ENCODE results near the gene RIMS1. TPM values are rescaled to one million over a fixed set of nuclear protein-coding genes. Genes with fewer than 3 reads are reported as not detected.

The RIMS1 gene
- total and polyA plus RNA-seq, 12 donors = 0.06 to 9.2 (median 1.5) TPM; not detected in 2

GRCh38 chr6:72374172-72374571 is 487.8 kb downstream of the RIMS1 start:
- WGBS, 4 donors = 88 to 93% (median 90%) methylated on average over 3 of the region's 3 CpGs

DNA sequence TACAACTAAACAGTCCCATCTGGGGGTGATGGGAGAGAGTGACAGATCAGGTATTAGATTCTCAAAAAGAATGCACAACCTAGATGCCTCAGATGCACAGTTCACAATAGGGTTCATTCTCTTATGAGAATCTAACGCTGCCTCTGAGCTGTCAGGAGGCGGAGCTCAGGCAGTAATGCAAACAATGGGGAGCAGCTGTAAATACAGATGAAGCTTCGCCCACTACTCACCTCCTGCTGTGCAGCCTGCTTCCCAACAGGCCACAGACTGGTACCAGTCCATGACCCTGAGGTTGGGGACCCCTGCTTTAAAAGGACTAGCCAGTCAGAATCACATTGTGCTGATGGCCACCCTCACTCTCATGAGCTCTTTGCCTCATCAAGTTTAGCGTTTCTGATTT is 488.5 kb downstream of the RIMS1 start:
- H3K4me1 ChIP-seq (replicated peaks in 1 of 2) = no peaks in the 10 kb centered on the region
- intact Hi-C loops (cut with DNase I) = no loop called here
- no peaks in the 10 kb centered on the region for H3K27me3 ChIP-seq
- no peaks in the 10 kb centered on the region for H3K36me3 ChIP-seq (replicated peaks in 1 of 2)
- no peak for DNase-seq
- H3K9me3 ChIP-seq (replicated peaks in 1 of 3) = no peaks in the 10 kb centered on the region
- H3K4me3 ChIP-seq = no peak overlapping the region
- H3K27ac ChIP-seq = no peak overlapping the region
- no peak for TF ChIP-seq POLR2A (IDR thresholded peaks at IDR 0.05)
- no peak for TF ChIP-seq CTCF (IDR thresholded peaks at IDR 0.05)
- WGBS, 4 donors = 48 to 65% (median 52%) methylated on average over 4 of the region's 4 CpGs

More at GRCh38 chr6:72374172-72374571, 487.8 kb downstream of the RIMS1 start:
- H3K4me3 ChIP-seq = no peak overlapping the region
- no peaks in the 10 kb centered on the region for H3K9me3 ChIP-seq (replicated peaks in 1 of 3)
- DNase-seq = no peak
- TF ChIP-seq POLR2A (IDR thresholded peaks at IDR 0.05) (no peak), CTCF (IDR thresholded peaks at IDR 0.05) (no peak)
- H3K27me3 ChIP-seq = no peaks in the 10 kb centered on the region
- H3K27ac ChIP-seq = no peak overlapping the region
- intact Hi-C loops (cut with DNase I) = no loop called here
- H3K36me3 ChIP-seq (replicated peaks in 1 of 2) = no peaks in the 10 kb centered on the region
- H3K4me1 ChIP-seq (replicated peaks in 1 of 2) = no peaks in the 10 kb centered on the region

GRCh38 chr6:72376736-72377135 is 490.4 kb downstream of the RIMS1 start:
- WGBS, 4 donors = 84 to 89% (median 87%) methylated on average over 2 of the region's 2 CpGs
- DNase-seq = no peak
- Histone ChIP-seq H3K4me3 (no peak overlapping the region), H3K27me3 (no peaks in the 10 kb centered on the region), H3K9me3 (replicated peaks in 1 of 3) (no peaks in the 10 kb centered on the region), H3K27ac (no peak overlapping the region), H3K4me1 (replicated peaks in 1 of 2) (no peaks in the 10 kb centered on the region), H3K36me3 (replicated peaks in 1 of 2) (no peaks in the 10 kb centered on the region)
- intact Hi-C loops (cut with DNase I) = no loop called here
- TF ChIP-seq CTCF (IDR thresholded peaks at IDR 0.05) (no peak), POLR2A (IDR thresholded peaks at IDR 0.05) (no peak)

DNA sequence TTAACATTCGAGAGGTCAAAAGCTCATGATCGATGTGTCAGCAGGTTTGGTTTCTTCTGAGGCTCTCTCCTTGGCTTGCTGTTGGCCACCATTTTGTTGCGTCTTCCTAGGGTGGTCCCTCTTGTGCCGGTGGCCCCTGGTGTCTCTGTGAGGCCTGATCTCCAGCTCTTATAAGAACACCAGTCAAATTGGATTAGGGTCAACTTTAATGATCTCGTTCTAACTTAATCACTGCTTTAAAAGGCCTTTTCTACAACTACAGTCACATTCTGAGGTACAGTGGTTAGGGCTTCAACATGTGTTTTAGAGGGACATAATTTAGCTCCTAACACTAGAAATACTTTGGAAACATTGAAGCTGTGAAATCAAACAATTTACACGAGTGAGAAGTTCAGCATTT is 494.7 kb downstream of the RIMS1 start:
- intact Hi-C loops (cut with DNase I) = no loop called here
- Histone ChIP-seq H3K36me3 (replicated peaks in 1 of 2) (no peaks in the 10 kb centered on the region), H3K9me3 (replicated peaks in 1 of 3) (no peaks in the 10 kb centered on the region), H3K4me1 (replicated peaks in 1 of 2) (no peaks in the 10 kb centered on the region), H3K27me3 (no peaks in the 10 kb centered on the region), H3K4me3 (no peak overlapping the region), H3K27ac (no peak overlapping the region)
- no peak for TF ChIP-seq POLR2A (IDR thresholded peaks at IDR 0.05)
- TF ChIP-seq CTCF (IDR thresholded peaks at IDR 0.05) = no peak
- DNase-seq = no peak
- WGBS, 4 donors = 76 to 80% (median 79%) methylated on average over 6 of the region's 6 CpGs

All from adrenal gland (tissue), 12 donors.